Stimulated activated naive CD4-positive, alpha-beta T cell (primary cell): ENCODE data around the gene MLLT10.
A peak's percentile ranks its signal among the peaks of the same experiment; 100 is the strongest.

ENCODE experiments used
- DNase-seq, 6 experiments: peaks; one replicate each; lab custom pipeline; 2025; lab: John Stamatoyannopoulos, UW

MLLT10 gene

GRCh38 chr10:21501091-21501490 is 32.9 kb upstream of the MLLT10 start:
- no peak for DNase-seq

DNA sequence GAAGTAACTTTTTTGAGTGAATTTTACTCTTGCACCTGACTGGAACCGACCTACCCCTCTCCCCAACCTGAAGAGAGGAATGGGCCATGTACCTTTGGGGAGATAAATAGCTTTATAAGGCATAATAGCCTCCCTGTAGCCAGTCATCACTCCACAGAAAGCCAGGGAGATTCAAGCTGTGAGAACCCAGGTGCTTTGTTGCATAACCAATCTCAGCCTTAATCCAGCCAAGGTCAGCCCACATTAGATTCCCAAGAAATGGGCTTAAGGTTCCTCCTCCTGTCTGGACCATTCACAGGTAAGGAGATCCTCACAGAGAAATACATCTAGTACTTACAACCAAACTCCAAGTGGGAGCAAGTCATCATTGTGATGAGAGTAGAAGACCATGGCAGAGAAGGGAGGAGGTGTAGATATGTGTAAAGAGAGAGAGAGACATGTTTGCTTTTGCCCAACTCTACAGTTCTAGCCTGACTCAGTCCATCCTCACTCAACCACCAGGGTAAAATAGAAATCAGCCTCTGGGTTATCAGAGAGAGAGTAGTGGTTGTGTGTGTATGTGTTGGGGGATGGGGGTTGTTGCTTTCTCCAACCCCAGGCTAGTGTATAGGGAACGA is 32.2 kb upstream of the MLLT10 start:
- no peak for DNase-seq

DNA sequence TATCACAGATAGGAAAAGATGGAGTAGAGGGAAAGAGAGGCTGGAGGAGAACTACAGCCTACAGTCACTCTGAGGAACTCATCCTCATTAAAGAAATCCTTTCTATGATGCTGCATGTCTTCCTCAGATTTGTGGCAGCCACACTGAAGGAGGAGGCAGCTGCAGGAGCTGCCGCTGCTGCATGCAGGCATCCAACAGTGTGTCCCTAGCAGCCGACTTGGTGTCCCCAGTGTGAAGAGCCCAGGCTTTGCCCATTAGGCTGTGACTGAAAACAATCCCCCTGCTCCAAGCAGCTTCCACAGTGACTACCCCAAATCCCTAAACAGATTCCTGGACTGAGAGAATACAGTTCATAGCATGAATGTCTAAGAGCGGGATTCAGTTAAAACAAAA is 31.7 kb upstream of the MLLT10 start:
- DNase-seq, result no peak

GRCh38 chr10:21503542-21503941 is 30.5 kb upstream of the MLLT10 start:
- no peak for DNase-seq

DNA sequence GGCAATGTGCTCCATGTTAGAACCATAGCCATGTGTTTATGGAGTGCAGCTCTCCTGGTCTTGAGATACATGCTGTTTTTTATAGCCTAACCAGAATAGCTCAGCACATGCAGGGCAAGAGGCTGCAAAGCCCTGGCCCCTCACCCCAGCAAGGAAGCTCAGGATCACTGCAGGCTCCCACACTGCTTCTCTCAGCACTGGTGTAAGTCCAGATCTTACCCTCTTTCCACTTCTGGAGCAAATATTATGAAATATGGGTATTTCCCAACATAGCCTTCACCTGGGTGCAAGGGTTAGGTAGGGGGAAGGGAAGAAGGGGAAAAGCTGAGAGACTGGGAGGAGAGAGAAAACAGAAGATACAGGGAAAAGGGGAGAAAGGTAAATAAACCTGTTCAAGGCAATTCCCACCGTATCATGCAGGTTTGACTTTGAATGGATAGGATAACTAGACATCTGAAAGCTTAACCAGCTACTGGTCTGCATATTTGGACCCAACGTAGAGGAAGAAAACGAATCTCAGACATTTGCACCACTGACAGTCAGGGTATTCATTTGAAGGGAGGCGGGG is 28.2 kb upstream of the MLLT10 start:
- no peak for DNase-seq

DNA sequence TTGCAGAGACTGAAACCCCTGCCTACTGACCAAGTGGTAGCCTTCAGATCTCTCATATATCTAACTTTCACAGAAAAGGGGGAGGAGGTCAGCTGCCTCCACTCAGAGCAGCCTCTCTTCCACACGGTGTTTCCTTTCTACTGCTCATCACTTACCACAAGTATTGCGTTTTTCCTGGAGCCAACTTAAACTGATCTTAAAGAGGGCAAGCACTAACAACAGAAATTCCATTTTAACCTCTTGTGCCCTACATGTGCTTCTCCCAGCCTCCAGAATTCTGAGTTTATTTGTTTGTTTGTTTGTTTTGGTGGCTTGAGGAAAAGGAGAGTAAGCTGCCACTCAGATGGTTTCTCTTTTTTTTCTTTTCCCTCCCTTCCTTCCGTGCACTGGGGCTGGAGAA is 27.7 kb upstream of the MLLT10 start:
- no peak for DNase-seq

- DNase-seq, result no peak
Measured at GRCh38 chr10:21507150-21507549, 26.9 kb upstream of the MLLT10 start.

GRCh38 chr10:21508706-21509331 is 25.2 kb upstream of the MLLT10 start:
- DNase-seq, result no peak

GRCh38 chr10:21509341-21510240 is 24.4 kb upstream of the MLLT10 start:
- no peak for DNase-seq

DNA sequence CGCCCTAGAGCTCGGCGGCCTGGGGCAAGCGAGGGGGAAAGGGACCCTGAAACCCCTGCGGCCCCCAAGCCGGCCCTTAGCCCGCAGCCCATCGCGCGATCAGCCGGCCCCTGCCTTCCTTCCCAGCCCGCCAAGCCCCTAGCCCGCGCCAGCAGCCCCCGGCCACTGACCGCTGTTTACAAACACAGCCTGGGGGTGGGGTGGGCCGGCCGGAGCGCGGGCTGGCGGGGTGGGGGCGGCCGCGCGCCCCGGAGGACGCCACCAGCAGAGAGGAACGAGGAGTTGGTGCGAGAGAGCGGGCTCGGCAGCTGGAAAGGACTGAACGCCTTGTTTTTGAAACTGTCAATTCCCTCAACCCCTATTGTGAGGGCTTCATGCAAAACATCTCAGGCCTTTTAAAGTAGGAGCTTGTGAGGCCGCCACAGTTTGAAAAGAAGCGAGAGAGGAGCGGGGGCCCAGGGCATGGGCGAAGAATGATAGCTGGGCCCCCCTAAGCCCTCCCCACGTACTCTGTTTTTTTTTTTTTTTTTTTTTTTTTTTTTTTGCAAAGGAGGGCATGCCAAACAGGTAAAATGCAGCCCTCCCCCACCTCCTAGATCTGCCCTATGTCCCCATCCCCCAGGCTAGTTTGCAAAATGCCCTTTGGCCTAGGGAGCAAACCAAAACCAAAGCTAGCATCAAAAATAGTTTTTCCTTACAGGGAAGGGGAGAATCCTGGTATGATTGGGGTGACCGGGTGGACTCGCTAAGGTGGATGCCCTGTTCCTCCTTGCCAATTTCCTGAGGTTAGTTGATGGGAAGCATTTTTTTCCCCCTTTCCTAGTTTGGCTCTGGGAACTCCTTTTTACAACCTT is 23.6 kb upstream of the MLLT10 start:
- DNase-seq, result no peak

DNA sequence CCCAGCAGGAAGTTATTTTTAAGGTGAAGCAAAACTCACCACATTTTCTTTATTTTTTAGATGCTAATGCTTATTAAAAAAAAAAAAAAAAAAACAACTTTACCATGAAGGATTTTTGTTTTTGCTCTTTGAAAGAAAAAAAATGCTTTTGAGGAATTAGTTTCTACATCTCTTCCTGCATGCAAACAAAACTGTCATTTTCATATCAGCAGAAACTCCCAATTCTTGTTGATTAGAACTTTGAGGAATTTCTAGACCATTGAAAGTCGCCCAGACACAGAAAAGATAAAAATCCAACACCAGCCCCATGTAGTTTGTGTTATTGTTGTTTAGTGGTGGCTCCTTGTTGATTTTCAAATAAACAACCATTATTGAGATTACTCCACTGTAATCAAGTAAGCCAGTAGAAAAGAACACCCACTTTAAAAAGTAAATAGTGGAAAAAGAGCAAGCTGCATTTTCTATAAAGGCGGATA is 22.9 kb upstream of the MLLT10 start:
- DNase-seq, result no peak

DNA sequence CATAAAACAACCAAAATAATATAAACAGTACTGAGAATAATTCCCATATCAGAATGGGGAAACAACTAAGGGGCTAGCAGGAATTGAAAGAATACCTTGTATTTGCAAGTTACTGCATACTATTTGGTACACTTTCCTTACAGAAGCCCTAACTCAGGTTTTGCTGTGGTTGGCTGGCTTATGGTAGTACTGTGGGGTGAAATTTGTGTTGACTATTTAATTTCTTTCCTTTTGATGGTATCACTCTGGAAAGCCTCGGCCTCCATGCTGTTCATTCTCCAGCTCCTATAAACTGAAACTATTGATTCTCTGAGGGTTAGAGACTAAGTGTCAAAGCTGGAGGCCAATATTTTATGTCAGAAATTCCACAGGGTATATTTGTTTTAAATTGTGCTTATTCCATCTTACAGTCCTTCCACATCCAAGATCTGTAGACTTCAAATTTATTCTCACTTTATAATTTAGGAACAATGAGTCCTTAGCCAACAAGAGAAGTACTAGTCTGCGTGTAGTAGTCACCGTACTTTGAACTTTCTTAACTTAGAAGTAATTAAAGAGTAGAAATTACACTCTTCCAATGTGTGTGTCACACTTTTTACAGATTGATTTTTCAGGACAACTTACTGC is 22.0 kb upstream of the MLLT10 start:
- no peak for DNase-seq

DNA sequence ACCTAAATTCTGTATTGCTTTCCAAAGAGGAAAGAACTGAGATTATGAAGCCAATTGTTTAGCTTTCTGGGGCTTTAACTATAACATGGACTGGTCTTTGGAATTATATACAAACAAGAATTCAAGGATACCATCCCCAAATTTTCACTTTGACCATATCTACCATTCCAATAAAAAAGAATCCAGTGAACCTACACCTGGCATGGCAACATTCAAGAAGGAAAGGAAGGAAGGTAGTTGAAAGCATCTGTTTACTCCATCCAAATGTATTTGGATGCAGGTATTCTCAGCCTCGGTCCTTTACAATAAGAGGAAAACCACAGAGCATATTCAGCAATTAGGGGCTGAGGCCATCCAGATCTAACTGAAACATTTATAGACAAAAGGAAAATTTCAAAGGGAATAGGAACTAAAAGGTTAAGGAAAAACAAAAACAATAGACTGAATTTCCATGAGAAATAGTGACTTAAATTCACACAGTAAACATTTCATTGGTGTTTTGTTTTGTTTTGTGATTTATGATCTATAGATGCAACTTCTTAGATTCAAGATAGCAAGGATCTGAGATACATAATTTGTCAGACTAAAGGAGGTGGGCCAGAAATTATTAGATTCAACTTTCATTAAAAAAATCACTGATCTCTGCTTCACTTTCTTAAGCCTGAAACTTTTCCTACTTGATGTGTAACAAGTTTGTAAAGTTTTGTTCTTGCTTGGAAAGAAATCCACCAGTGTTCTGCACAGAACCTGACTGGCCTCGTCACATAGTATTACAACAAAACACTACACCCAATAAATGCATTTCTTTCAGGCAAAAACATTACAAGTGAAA is 21.2 kb upstream of the MLLT10 start:
- DNase-seq, result no peak

DNA sequence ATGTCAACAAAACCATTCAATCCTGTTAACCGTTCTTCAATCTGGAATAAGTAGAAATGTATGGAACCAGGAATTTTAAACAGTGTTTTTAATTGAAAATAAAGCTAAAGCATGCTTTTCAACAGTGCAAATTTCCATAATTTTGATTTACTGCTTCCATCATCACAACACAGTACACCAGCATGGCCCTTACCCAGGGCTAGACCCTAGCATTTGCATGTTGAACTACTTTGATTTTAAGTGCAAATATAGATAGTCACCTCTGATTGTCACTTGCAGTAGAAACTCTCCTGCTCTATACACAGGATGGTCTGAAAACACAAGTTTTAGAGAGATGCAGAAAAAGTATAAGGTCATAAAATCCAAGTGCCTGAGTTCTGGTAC is 20.6 kb upstream of the MLLT10 start:
- no peak for DNase-seq

- DNase-seq, result no peak
Measured at GRCh38 chr10:21514129-21514817, 19.8 kb upstream of the MLLT10 start.

- DNase-seq, result no peak
Measured at GRCh38 chr10:21514818-21515351, 19.1 kb upstream of the MLLT10 start.

GRCh38 chr10:21515361-21516241 is 18.4 kb upstream of the MLLT10 start:
- peak in 1 of 6 experiments; percentile 18 for DNase-seq
